HG02885 (cell line): ENCODE data around the gene ZNF783.
"Not testable (repeated sequence)": the region's sequence is repeated elsewhere in the genome, so short reads cannot be mapped to it uniquely, and the experiment has no call there.

Experiments used
- ATAC-seq: cut with Tn5 transposase; IDR thresholded peaks from one replicate; pipeline ENCODE4 v1.9.1; 2021; ENCODE audit warnings: mild to moderate bottlenecking; ENCODE audit not compliant: unreplicated experiment, poor library complexity

ZNF783 gene

DNA sequence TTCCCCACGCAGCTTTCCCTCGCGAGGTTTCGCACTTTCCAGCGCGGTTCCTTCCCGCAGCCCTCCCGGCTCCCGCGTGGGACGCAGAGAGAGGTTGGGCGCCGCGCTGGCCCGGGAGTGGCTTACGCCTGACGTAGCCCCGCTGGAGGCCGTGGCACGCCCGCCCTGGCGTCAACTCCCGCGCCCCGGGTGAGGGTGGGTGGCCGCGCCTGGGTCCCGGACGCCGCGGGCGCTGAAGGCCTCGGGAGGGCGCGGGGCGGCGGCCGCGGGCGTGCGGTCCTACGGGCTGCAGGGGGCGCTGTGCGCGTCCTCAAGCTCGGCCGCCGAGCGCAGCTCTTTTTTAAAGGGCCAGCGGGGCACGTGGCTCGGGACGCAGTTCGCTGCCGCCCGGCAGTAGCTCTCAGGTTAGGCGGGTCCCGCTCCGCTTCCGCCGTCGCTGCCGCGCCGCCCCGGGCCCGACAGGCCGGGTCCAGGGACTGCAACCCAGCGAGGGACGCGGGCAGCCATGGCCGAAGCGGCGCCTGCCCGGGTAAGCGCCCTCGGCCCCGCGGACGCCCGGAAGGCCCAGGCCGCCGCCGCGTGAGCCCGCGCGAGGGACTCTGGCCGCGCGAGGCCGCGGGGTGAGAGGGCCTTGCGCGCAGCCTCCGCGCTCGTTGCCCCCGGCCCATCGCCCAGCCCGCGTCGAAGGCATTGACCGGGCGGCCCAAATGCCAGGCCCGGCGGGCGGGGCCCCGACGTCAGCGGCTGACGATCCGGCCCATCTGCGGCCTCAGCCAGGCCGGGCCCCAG, at the start of gene ZNF783:
Gene ZNF783 (plus strand): TSS at position 368 of the 789 bp plus-strand sequence. CDS start 138 bp downstream, at position 506.
- peak; percentile 86 for ATAC-seq

DNA sequence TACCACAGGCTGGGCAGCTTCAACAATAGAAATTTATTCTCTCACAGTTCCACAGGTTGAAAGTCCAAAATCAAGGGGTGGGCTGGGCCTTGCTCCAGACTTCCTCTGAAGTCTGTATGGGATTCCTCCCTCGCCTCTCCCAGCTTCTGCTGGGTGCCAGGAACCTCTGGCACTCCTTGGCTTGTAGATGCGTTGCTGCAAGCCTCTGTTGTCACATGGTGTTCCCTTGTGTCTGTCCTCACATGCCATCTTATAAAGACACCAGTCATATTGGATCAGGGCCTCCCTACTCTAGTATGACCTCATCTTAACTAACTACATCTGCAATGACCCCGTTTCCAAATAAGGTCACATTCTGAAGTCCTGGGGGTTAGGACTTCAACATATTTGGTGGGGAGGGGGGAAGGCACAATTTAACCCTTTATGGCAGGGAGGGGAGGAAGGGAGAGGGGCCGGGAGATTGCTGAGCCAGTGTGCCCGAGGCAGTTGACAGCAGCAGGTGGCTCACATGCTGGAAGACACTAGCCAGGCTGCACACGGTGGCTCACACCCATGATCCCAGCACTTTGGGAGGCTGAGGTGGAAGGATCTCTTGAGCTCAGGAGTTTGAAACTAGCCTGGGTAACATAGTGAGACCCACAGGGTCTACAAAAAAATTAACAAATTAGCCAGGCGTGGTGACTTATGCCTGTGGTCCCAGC, 47.8 kb upstream of the ZNF783 start:
- no peak for ATAC-seq

DNA sequence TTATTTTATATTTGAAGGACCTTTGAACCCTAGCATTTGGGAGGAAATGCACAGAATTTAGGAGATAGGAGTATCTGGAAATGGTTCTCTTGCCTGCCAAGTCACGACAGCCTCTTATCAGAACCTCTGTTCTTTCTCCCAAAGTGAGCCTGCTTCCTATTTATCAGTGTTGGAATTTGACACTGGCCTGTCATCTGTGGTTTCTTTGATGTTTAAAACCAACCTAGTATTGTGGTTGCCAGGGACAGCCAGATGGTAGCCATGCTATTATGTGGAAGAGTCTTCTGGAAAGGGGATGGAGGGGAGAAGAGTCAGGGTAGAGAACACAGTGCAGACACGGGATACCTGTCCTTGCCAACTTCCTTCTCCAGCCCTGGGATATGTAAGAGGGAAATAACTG, 45.6 kb upstream of the ZNF783 start:
- no peak for ATAC-seq

DNA sequence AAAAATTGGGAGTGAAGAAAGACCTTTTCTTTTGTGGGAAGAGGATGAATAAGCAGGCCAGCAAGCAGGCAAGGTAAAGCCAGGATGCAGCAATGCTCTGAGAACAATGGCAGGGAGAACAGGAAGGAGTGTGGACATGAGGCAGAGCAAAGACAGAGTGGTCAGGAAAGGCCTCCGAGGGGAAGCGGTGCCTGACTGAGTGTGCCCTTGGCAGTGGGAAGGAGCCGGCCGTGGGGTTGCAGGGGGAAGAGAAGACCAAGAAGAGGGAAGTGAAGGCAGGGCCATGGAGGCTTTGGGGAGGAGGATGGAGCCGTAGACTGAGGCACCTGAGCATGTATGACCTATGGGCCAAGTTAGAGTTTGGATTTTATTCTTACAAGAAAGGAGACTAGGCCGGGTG, 44.4 kb upstream of the ZNF783 start:
- no peak for ATAC-seq

DNA sequence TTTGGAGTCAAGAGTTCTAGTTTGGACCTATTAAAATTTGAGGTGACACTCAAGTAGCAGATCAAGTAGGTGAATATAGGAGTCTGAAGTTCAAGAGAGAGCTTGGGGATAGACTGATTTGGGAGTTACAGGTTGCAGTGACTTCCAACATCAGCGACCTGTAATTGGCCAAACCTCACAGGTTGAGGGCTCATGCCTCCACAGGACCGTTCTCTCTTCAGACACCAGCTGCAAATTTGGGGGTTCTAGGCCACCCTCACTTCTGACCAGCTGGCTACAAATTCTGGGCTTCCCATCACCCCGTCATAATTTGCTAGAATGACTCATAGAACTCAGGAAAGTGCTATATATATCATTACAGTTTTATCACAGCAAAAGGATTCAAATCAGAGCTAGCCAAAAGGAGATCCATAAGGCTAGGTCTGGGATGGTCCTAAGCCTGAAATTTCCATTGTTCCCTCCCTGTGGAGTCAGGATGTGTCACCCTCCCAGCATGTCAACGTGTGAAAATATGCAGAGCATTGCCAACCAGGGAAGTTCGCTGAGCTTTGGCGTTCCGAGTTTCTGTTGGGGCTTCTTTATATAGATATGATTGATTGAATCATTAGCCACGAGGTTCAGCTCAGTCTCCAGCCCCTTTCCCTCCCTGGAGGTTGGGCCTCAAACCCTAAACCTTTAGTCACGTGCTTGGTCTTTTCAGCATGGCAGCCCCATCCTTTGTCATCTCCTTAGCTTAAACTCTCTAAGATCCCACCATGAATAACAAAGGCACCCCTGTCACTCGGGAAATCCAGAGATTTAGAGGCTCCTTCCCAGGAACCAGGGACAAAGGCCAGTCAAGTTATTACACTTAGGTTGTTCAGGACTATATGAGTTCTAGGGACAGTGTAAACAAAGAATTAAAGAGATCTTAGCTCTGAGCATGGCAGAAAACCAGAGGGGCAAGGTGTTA, 43.3 kb upstream of the ZNF783 start:
- ATAC-seq = no peak

DNA sequence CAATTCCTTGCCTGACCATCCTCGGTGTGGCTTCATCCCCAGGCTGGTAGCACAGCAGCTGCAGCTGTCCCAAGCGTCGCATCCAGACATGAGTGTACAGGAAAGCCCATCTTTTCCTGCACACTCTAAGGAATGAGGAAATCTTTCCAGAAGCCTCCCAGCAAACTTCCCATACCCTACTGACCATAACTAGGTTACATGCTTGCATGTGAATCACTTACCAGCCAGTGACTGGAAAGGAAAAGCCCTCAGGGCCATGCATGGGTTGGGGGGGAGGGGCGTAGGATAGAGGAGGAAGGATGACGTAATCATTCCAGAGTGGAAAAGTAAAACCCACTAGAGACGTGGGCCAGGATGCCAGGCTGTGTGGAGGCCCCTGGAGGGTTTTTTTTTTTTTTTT, 41.5 kb upstream of the ZNF783 start:
- ATAC-seq = no peak

DNA sequence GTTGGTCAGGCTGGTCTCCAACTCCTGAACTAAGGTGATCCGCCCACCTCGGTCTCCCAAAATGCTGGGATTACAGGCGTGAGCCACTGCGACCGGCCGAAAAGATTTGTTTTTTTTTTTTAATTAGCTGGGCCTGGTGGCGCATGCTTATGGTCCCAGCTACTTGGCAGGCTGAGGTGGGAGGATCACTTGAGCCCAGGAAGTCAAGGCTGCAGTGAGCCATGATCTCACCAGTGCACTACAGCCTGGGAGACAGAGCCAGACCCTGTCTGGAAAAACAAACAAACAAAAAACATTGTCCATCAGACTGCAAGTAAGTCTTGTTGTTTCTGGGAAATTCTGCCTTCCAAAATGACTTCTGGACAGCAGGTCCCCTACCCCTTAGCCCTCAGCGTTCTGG, 38.8 kb upstream of the ZNF783 start:
- ATAC-seq = no peak

DNA sequence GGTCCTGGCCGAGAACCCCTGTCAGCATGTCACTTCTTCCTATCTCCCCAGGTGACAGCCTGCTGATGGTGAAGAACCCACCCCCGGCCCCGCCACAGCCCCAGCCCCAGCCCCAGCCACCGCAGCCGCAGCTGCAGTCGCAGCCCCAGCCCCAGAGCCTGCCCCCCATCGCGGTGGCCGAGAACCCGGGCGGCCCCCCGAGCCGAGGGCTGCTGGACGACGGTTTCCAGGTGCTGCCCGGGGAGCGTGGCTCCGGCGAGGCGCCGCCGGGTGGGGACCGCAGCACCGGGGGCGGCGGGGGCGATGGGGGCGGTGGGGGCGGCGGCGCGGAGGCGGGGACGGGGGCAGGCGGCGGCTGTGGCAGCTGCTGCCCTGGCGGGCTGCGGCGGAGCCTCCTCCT, 38.2 kb upstream of the ZNF783 start:
- no peak for ATAC-seq

DNA sequence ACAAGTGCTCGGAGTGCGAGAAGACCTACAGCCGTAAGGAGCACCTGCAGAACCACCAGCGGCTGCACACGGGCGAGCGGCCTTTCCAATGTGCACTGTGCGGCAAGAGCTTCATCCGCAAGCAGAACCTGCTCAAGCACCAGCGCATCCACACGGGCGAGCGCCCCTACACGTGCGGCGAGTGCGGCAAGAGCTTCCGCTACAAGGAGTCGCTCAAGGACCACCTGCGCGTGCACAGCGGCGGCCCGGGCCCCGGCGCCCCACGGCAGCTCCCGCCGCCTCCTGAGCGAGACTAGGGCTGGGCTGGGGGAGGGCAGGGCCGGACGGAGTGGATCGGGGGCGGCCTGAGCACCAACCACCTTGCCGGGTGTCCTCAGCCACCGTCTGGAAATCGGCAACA, 37.6 kb upstream of the ZNF783 start:
- no peak for ATAC-seq

DNA sequence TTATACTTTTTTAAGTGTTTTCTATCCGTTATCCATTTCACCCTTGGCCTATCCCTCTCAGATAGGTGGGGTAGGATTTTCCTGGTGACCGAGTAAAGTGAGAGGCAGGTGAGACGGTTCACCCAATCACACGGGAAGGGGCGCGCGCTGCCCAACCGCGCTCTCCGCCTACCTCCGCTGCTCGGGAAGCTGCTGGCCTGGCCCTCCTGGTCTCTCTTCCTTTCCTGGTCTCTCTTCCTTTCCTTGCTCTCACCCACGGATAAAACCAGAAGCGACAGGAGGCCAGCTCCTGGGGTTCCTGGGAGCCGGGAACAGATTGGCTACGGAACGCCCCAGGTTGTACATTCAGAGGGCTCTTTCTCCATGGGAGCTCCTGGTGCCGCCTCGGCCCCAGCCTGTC, 36.9 kb upstream of the ZNF783 start:
- ATAC-seq = no peak

DNA sequence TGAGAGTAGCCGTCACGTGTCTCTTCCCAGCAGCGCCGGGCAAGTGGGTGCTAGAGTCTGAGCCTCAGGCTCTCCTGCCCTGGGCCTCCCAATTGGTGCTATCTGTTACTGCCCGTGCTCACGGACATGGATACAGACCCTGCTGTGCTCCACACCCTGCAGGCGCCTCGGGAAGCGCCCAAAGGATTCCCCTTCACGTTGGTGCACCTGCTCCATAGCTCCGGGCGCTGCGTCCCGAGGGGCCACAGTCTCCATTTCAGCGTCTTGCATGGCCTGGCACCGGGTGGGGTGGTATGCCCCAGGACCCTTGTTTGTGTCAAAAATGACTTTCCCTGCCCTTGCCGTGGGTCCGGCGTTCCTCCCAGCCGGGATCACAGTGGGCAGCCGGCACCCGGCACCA, 36.3 kb upstream of the ZNF783 start:
- no peak for ATAC-seq

DNA sequence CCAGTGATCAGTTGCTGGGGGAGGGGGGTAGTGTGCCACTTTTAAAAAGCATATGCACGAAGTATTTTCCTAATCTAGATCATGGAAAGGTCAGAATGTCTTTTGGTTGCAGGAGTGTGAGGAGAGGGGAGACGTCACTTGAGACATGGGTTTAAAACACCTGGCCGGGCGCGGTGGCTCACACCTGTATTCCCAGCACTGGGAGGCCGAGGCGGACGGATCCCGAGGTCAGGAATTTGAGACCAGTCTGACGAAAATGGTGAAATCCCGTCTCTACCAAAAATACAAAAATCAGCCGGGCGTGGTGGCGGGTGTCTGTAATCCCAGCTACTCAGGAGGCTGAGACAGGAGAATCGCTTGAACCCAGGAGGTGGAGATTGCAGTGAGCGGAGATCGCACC, 35.6 kb upstream of the ZNF783 start:
- ATAC-seq = not testable (repeated sequence)

DNA sequence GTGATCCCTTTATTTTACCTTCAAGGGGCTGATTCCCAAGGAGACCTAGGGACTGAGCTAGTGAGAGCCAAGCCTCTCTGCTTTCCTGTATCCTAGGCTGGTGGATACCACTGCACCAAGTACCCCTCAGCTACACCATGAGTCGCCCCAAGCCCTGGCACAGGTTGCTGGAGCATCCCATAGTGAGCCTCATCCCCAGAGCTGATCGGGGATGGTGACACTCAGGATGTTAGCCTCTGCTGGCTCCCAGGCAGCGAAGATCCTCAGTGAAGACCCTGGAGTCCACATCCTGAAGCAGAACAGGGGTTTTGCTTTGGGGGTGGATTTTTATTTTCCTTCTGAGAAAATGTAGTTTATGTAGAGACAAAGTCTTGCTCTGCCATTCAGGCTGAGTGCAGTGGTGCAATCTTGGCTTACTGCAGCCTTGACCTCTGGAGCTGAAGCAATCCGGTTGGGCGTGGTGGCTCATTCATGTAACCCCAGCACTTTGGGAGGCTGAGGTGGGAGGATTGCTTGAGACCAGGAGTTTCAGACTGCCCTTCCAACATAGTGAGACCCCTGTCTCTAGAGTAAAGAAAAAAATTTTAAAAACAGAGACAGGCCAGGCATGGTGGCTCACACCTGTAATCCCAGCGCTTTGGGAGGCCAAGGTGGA, 35.0 kb upstream of the ZNF783 start:
- ATAC-seq = no peak

DNA sequence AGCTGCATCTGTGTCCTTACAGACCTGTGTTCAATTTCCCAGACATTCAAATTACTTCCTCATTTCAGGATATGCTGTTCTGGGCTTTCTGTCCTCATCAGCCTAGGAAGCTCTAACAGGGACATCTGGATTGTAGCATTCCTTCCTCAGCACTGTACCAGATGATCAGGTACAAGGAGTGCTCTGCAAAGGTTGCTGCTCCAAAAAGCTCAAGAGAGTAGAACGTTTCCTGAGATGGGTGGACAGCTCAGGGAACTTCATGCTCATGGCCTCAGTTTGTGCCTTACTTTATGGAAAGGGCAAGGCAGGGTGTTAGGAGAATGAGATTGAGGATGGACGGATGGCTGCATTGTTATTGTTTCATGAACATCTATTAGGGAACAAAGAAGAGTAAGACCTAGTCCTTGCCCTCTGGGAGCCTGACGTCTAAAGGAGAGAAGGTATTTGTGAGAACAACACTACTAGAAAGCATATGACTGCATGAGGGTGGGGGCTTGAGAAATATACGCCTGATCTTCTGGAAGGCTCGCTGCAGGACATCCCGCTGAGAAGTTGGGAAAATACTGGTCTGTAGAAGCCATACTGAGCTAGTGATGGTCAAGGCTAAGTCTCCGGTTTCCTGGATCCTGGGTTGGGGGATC, 33.0 kb upstream of the ZNF783 start:
- no peak for ATAC-seq

DNA sequence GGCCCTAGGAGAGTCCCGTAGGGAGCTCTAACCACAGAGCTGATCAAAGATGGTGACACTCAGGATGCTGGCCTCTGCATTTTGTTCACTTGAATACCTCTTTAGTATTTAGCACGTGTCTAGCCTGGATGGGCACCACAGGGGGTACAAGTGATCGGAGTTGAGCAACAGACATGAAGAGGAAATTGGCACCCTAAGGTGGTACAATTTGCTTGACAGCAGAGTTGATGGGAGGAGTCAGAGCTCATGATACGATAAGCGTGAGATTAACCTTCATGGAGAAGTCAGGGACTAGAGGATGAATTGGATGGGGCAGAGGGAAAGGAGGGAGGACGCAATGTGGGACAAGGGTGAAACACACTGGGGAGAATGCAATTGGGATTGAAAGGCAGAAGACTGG, 32.5 kb upstream of the ZNF783 start:
- no peak for ATAC-seq

DNA sequence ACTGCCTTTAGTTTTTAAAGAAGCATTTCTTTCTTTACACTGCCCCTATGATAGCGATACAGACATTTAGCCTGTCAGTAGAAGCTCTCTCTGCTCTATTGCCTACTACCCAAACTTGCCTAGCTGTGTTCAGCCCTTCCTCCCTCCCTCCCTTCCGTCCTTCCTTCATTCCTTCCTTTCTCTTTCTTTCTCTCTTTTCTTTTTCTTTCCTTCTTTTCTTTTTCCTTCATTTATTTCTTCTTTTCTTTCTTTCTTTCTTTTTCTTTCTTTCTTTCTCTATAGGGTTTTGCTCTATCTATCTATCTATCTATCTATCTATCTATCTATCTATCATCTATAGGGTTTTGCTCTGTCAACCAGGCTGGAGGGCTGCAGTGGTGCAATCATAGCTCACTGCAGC, 29.6 kb upstream of the ZNF783 start:
- ATAC-seq = no peak

DNA sequence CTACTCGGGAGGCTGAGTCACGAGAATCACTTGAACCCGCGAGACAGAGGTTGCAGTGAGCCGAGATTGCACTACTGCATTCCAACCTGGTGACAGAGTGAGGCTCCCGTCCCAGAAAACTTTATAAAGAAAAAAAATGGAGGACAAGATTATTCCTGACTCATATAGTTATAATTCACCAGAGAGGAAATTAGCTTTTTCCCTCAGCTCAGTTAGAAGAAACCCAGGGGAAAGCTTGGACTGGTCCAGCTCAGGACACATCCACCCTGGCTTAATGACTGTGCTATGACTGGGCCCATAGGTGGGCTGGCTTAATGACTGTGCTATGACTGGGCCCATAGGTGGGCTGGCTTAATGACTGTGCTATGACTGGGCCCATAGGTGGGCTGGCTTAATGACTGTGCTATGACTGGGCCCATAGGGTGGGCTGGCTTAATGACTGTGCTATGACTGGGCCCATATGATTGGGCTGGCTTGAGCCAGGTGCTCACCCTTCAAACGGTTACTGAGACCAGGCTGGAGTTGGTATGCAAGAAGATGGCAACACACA, 28.3 kb upstream of the ZNF783 start:
- ATAC-seq = not testable (repeated sequence)

DNA sequence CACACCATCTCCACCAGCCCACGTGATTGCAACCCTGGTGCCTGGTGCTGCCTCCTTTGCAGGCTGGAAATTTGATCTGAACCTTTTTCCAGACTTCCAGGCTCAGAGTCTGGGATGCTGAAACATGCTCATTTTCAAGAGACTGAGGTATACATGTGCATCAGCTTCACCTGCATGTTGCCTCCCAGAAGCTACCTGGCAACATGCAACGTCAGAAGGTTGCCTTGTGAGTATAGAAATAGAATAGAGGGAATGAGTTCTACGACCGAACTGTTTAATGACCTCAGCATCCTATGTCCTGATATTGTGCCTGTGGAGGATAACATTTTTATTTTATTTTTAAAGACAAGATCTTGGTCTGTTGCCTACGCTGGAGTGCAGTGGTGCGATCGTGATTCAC, 24.5 kb upstream of the ZNF783 start:
- ATAC-seq = no peak

DNA sequence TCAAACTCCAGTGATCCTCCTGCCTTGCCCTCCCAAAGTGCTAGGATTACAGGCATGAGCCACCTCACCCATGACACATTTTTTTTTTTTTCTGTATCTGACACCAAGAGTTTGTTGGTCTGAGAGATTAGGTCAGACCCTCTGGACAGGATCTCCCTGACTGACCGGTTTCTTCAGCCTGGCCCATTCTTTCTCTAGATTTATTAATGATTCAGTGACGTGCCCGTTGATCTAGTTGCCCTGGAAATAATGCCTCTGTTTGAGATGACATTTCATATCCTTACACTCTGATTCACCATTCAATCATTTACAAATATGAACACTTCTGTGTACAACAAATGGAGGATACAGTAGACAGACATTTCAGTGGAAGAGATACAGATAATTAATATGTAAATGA, 23.9 kb upstream of the ZNF783 start:
- no peak for ATAC-seq
